HG02571 (cell line): Measurements from ENCODE around the gene LGR6.

Experiments used
- ATAC-seq: cut with Tn5 transposase; IDR thresholded peaks from one replicate; pipeline ENCODE4 v1.9.1; 2021; ENCODE audit warnings: mild to moderate bottlenecking, moderate library complexity; ENCODE audit not compliant: unreplicated experiment

LGR6 gene

GRCh38 chr1:202281316-202282024 is 87.9 kb downstream of the LGR6 start:
- ATAC-seq = no peak

GRCh38 chr1:202282025-202282371 is 88.4 kb downstream of the LGR6 start:
- no peak for ATAC-seq

GRCh38 chr1:202282596-202283283 is 89.1 kb downstream of the LGR6 start:
- ATAC-seq = no peak

GRCh38 chr1:202283379-202283844 is 89.8 kb downstream of the LGR6 start:
- ATAC-seq = no peak

- ATAC-seq = no peak
These were observed 90.4 kb downstream of the LGR6 start for GRCh38 chr1:202283991-202284390.

GRCh38 chr1:202285908-202286307 is 92.3 kb downstream of the LGR6 start:
- ATAC-seq = no peak

GRCh38 chr1:202286622-202287097 is 93.1 kb downstream of the LGR6 start:
- ATAC-seq = no peak

GRCh38 chr1:202287196-202287595 is 93.6 kb downstream of the LGR6 start:
- ATAC-seq = no peak

- ATAC-seq = no peak
These were observed 94.6 kb downstream of the LGR6 start for GRCh38 chr1:202288177-202288576.

- ATAC-seq = no peak
These were observed 95.4 kb downstream of the LGR6 start for GRCh38 chr1:202289009-202289408.

GRCh38 chr1:202291001-202291400 is 97.4 kb downstream of the LGR6 start:
- no peak for ATAC-seq

- ATAC-seq = no peak
These were observed 98.5 kb downstream of the LGR6 start for GRCh38 chr1:202291961-202292712.

- ATAC-seq = no peak
These were observed 99.2 kb downstream of the LGR6 start for GRCh38 chr1:202292773-202293172.

GRCh38 chr1:202293569-202293968 is 100.0 kb downstream of the LGR6 start:
- no peak for ATAC-seq

GRCh38 chr1:202302166-202302565 is 108.6 kb downstream of the LGR6 start:
- no peak for ATAC-seq

- ATAC-seq = no peak
These were observed 110.8 kb downstream of the LGR6 start for GRCh38 chr1:202304375-202304774.

- no peak for ATAC-seq
These were observed 111.6 kb downstream of the LGR6 start for GRCh38 chr1:202305168-202305567.

- no peak for ATAC-seq
These were observed 113.1 kb downstream of the LGR6 start for GRCh38 chr1:202306535-202307345.

- no peak for ATAC-seq
These were observed 116.6 kb downstream of the LGR6 start for GRCh38 chr1:202310071-202310725.

GRCh38 chr1:202310746-202311145 is 117.1 kb downstream of the LGR6 start:
- ATAC-seq = no peak
